Activated T-cell treated with anti-CD3 and anti-CD28 coated beads, Interleukin-2, amount 50 U/mL, for 4 hours (primary cell): ENCODE data around the gene LFNG. TPM values are rescaled to one million over a fixed set of nuclear protein-coding genes. Genes with fewer than 3 reads are reported as not detected.
A peak's percentile ranks its signal among the peaks of the same experiment; 100 is the strongest.

ENCODE experiments used
- ATAC-seq, 2 donors: fragments of 200-7000 bp; cut with Tn5 transposase; one replicate each; pipeline ENCODE4 v1.10.0; 2021
- DNase-seq: peaks from one replicate; pipeline ENCODE4 v3.0.0-alpha.2; 2020
- H3K27me3 Mint-ChIP-seq: one replicate; pipeline ENCODE4 v1.8.0; 2021; ENCODE audit warnings: low read depth, mixed read lengths
- H3K36me3 Mint-ChIP-seq: one replicate; pipeline ENCODE4 v1.8.0; 2022; ENCODE audit warnings: mixed read lengths; ENCODE audit not compliant: insufficient read depth
- H3K4me1 Mint-ChIP-seq: one replicate; pipeline ENCODE4 v1.8.0; 2021; ENCODE audit warnings: low read depth, mixed read lengths
- H3K4me3 Mint-ChIP-seq: one replicate; pipeline ENCODE4 v1.8.0; 2021; ENCODE audit warnings: mild to moderate bottlenecking, moderate library complexity, mixed read lengths
- H3K9me3 Mint-ChIP-seq: one replicate; pipeline ENCODE4 v1.8.0; 2021; ENCODE audit warnings: mixed read lengths
- total RNA-seq, 3 donors: library from RNA; stranded (reverse); gene quantifications; one replicate each; pipeline ENCODE4 v1.2.1, GENCODE V29; 2021

The LFNG gene
- total RNA-seq, 3 donors from 2014 or later, result 16.1 to 17.7 (median 17.7) TPM

GRCh38 chr7:2504128-2504888 lies 15.3 kb upstream of the LFNG start:
- no peaks in the 10 kb centered on the region for H3K36me3 Mint-ChIP-seq
- H3K4me1 Mint-ChIP-seq, result peaks cover 15% of the 10 kb centered on the region
- no peak overlapping the region for H3K4me3 Mint-ChIP-seq
- ATAC-seq (no peak), DNase-seq (no peak)
- no peaks in the 10 kb centered on the region for H3K9me3 Mint-ChIP-seq
- no peaks in the 10 kb centered on the region for H3K27me3 Mint-ChIP-seq

GRCh38 chr7:2504889-2505375 lies 14.6 kb upstream of the LFNG start:
- ATAC-seq, result no peak
- DNase-seq, result no peak
- H3K4me1 Mint-ChIP-seq, result peaks cover 21% of the 10 kb centered on the region
- H3K36me3 Mint-ChIP-seq, result no peaks in the 10 kb centered on the region
- no peaks in the 10 kb centered on the region for H3K9me3 Mint-ChIP-seq
- no peaks in the 10 kb centered on the region for H3K27me3 Mint-ChIP-seq
- H3K4me3 Mint-ChIP-seq, result no peak overlapping the region

GRCh38 chr7:2505401-2505800 lies 14.2 kb upstream of the LFNG start:
- Mint-ChIP-seq H3K4me1 (peaks cover 25% of the 10 kb centered on the region), H3K36me3 (no peaks in the 10 kb centered on the region), H3K27me3 (no peaks in the 10 kb centered on the region), H3K9me3 (no peaks in the 10 kb centered on the region), H3K4me3 (no peak overlapping the region)
- ATAC-seq (no peak), DNase-seq (no peak)

- Mint-ChIP-seq H3K4me1 (peaks cover 44% of the 10 kb centered on the region), H3K4me3 (no peak overlapping the region), H3K9me3 (no peaks in the 10 kb centered on the region), H3K27me3 (no peaks in the 10 kb centered on the region), H3K36me3 (no peaks in the 10 kb centered on the region)
- DNase-seq, result no peak
- no peak for ATAC-seq
These were observed 12.2 kb upstream of the LFNG start for GRCh38 chr7:2507208-2507916.

GRCh38 chr7:2507917-2508306 lies 11.7 kb upstream of the LFNG start:
- Mint-ChIP-seq H3K9me3 (no peaks in the 10 kb centered on the region), H3K4me3 (no peak overlapping the region), H3K27me3 (no peaks in the 10 kb centered on the region), H3K4me1 (peaks cover 49% of the 10 kb centered on the region), H3K36me3 (no peaks in the 10 kb centered on the region)
- ATAC-seq (no peak), DNase-seq (no peak)

GRCh38 chr7:2508327-2509215 lies 11.0 kb upstream of the LFNG start:
- Mint-ChIP-seq H3K27me3 (no peaks in the 10 kb centered on the region), H3K4me1 (peaks cover 56% of the 10 kb centered on the region), H3K4me3 (peak overlapping the region; percentile 73), H3K9me3 (no peaks in the 10 kb centered on the region), H3K36me3 (no peaks in the 10 kb centered on the region)
- DNase-seq, result peak; percentile 60
- ATAC-seq, result peak; percentile 58 to 61

- peaks cover 57% of the 10 kb centered on the region for H3K4me1 Mint-ChIP-seq
- peak overlapping the region; percentile 73 for H3K4me3 Mint-ChIP-seq
- no peaks in the 10 kb centered on the region for H3K27me3 Mint-ChIP-seq
- no peaks in the 10 kb centered on the region for H3K36me3 Mint-ChIP-seq
- ATAC-seq, result no peak
- DNase-seq, result no peak
- no peaks in the 10 kb centered on the region for H3K9me3 Mint-ChIP-seq
These were observed 10.2 kb upstream of the LFNG start for GRCh38 chr7:2509298-2509906.

GRCh38 chr7:2510130-2510776 lies 9.3 kb upstream of the LFNG start:
- peak overlapping the region; percentile 54 for H3K4me3 Mint-ChIP-seq
- no peaks in the 10 kb centered on the region for H3K9me3 Mint-ChIP-seq
- peaks cover 57% of the 10 kb centered on the region for H3K4me1 Mint-ChIP-seq
- H3K36me3 Mint-ChIP-seq, result no peaks in the 10 kb centered on the region
- no peak for ATAC-seq
- H3K27me3 Mint-ChIP-seq, result no peaks in the 10 kb centered on the region
- DNase-seq, result no peak

- DNase-seq, result peak; percentile 48
- ATAC-seq, result peak; percentile 37 to 44
- Mint-ChIP-seq H3K36me3 (no peaks in the 10 kb centered on the region), H3K4me3 (peak overlapping the region; percentile 64), H3K4me1 (peaks cover 57% of the 10 kb centered on the region), H3K9me3 (no peaks in the 10 kb centered on the region), H3K27me3 (no peaks in the 10 kb centered on the region)
These were observed 8.4 kb upstream of the LFNG start for GRCh38 chr7:2510909-2511768.

GRCh38 chr7:2511769-2512168 lies 7.8 kb upstream of the LFNG start:
- Mint-ChIP-seq H3K4me1 (peaks cover 57% of the 10 kb centered on the region), H3K4me3 (peak overlapping the region; percentile 64), H3K9me3 (no peaks in the 10 kb centered on the region), H3K36me3 (no peaks in the 10 kb centered on the region), H3K27me3 (no peaks in the 10 kb centered on the region)
- no peak for DNase-seq
- no peak for ATAC-seq

GRCh38 chr7:2512179-2512661 lies 7.4 kb upstream of the LFNG start:
- Mint-ChIP-seq H3K36me3 (no peaks in the 10 kb centered on the region), H3K4me1 (peaks cover 59% of the 10 kb centered on the region), H3K4me3 (peak overlapping the region; percentile 64), H3K27me3 (no peaks in the 10 kb centered on the region), H3K9me3 (no peaks in the 10 kb centered on the region)
- peak in 1 of 2 donors; percentile 3 for ATAC-seq
- DNase-seq, result no peak

GRCh38 chr7:2512713-2513112 lies 6.9 kb upstream of the LFNG start:
- Mint-ChIP-seq H3K27me3 (no peaks in the 10 kb centered on the region), H3K9me3 (no peaks in the 10 kb centered on the region), H3K4me3 (no peak overlapping the region), H3K36me3 (no peaks in the 10 kb centered on the region), H3K4me1 (peaks cover 63% of the 10 kb centered on the region)
- ATAC-seq (no peak), DNase-seq (no peak)

GRCh38 chr7:2513702-2514101 lies 5.9 kb upstream of the LFNG start:
- ATAC-seq (no peak), DNase-seq (no peak)
- Mint-ChIP-seq H3K27me3 (no peaks in the 10 kb centered on the region), H3K4me3 (no peak overlapping the region), H3K9me3 (no peaks in the 10 kb centered on the region), H3K4me1 (peaks cover 62% of the 10 kb centered on the region), H3K36me3 (no peaks in the 10 kb centered on the region)
